SK-N-SH (cell line): ENCODE data around the gene ARHGEF28. TPM values are rescaled to one million over a fixed set of nuclear protein-coding genes. Genes with fewer than 3 reads are reported as not detected.
A peak's percentile ranks its signal among the peaks of the same experiment; 100 is the strongest.

ENCODE experiments used
- CTCF ChIA-PET: fragments of 300-600, 350-600 bp; formaldehyde crosslinking; extraction: SDS; loops from one replicate; lab custom pipeline; 2021; lab: Yijun Ruan, JAX
- POLR2A ChIA-PET: fragments of 350-600 bp; sonication (Branson Sonifier 250); formaldehyde crosslinking; extraction: SDS; loops from one replicate; lab custom pipeline; 2020; ENCODE audit warnings: antibody characterized with exemption, inconsistent platforms; lab: Yijun Ruan, JAX
- DNase-seq: peaks from one replicate; pipeline ENCODE4 v3.0.0; 2012
- H2AFZ ChIP-seq: fragments of 200-600 bp; sonication (generic); 2 replicates; pipeline ENCODE4 v1.8.1; 2016; ENCODE audit warnings: antibody characterized with exemption, mild to moderate bottlenecking, low read depth
- H3F3A ChIP-seq: fragments of 200-600 bp; sonication (generic); replicated peaks from 2 replicates; pipeline ENCODE3; 2016; ENCODE audit warnings: antibody characterized with exemption, mild to moderate bottlenecking; ENCODE audit not compliant: insufficient read depth
- H3K27ac ChIP-seq, 2 experiments: fragments of 200-500 bp in 1 of 2; fragments of 200-600 bp in 1 of 2; sonication (Bioruptor generic) in 1 of 2; sonication (generic), shearing (Covaris generic) in 1 of 2; 2 replicates each; pipeline versions ENCODE4 v1.5.1 to v1.6.1; 2014 to 2016; ENCODE audit warnings: low read depth in 2 of 2, inconsistent platforms in 1 of 2, low read length in 1 of 2, mild to moderate bottlenecking in 1 of 2, mixed read lengths in 1 of 2
- H3K27me3 ChIP-seq: fragments of 200-600 bp; sonication (generic), shearing (Covaris generic); 2 replicates; pipeline ENCODE4 v1.6.1; 2016; ENCODE audit warnings: mixed run types; ENCODE audit not compliant: insufficient read depth
- H3K36me3 ChIP-seq, 2 experiments: fragments of 200-500 bp in 1 of 2; fragments of 200-600 bp in 1 of 2; sonication (Bioruptor generic) in 1 of 2; sonication (generic) in 1 of 2; replicated peaks in 1 of 2; 2 replicates each; pipeline versions ENCODE3 to v1.5.1; 2014 to 2016; ENCODE audit warnings: low read length in 1 of 2, mild to moderate bottlenecking in 1 of 2; ENCODE audit not compliant: insufficient read depth in 2 of 2, control insufficient read depth in 1 of 2
- H3K4me1 ChIP-seq, 2 experiments: fragments of 200-500 bp in 1 of 2; fragments of 200-600 bp in 1 of 2; sonication (Bioruptor generic) in 1 of 2; sonication (generic), shearing (Covaris generic) in 1 of 2; 2 replicates each; pipeline versions ENCODE4 v1.5.1 to v1.6.1; 2014 to 2016; ENCODE audit warnings: low read depth in 1 of 2, low read length in 1 of 2, mixed run types in 1 of 2; ENCODE audit not compliant: insufficient read depth in 2 of 2, control insufficient read depth in 1 of 2
- H3K4me2 ChIP-seq: fragments of 200-600 bp; sonication (generic), shearing (Covaris generic); 2 replicates; pipeline ENCODE4 v1.6.1; 2017; ENCODE audit warnings: mixed run types
- H3K4me3 ChIP-seq, 2 experiments: fragments of 200-500 bp in 1 of 2; fragments of 200-600 bp in 1 of 2; sonication (Bioruptor generic) in 1 of 2; sonication (generic), shearing (Covaris generic) in 1 of 2; 2 replicates each; pipeline versions ENCODE4 v1.5.1 to v1.8.1; 2014 to 2016; ENCODE audit warnings: low read depth in 2 of 2, inconsistent platforms in 1 of 2, low read length in 1 of 2, mild to moderate bottlenecking in 1 of 2, mixed read lengths in 1 of 2, moderate library complexity in 1 of 2
- H3K79me2 ChIP-seq: fragments of 200-600 bp; sonication (generic); 2 replicates; pipeline ENCODE4 v1.8.1; 2017; ENCODE audit warnings: mild to moderate bottlenecking; ENCODE audit not compliant: insufficient read depth
- H3K9ac ChIP-seq: fragments of 200-600 bp; sonication (generic); 2 replicates; pipeline ENCODE4 v1.6.1; 2017; ENCODE audit warnings: mixed run types
- H3K9me2 ChIP-seq: fragments of 200-600 bp; sonication (generic); 2 replicates; pipeline ENCODE4 v1.6.1; 2017; ENCODE audit warnings: mixed run types
- H3K9me3 ChIP-seq: fragments of 200-600 bp; sonication (generic); 2 replicates; pipeline ENCODE4 v1.6.1; 2017; ENCODE audit warnings: mixed run types, mild to moderate bottlenecking, moderate library complexity
- H4K20me1 ChIP-seq: fragments of 200-600 bp; sonication (generic); 2 replicates; pipeline ENCODE4 v1.6.1; 2017; ENCODE audit warnings: mild to moderate bottlenecking, mixed run types; ENCODE audit not compliant: insufficient read depth
- CHD2 ChIP-seq: fragments of 150-350 bp; IDR thresholded peaks from 2 replicates; pipeline ENCODE4 v1.6.1; 2018; ENCODE audit warnings: low read length; ENCODE audit not compliant: partially characterized antibody
- ELF1 ChIP-seq: IDR thresholded peaks from 2 replicates; pipeline ENCODE4 v1.4.0; 2012
- FOXJ3 ChIP-seq: sonication (generic); formaldehyde crosslinking; IDR thresholded peaks from 2 replicates; pipeline ENCODE4 v1.5.1; 2020; ENCODE audit warnings: mild to moderate bottlenecking, missing genetic modification reagents
- FOXM1 ChIP-seq: IDR thresholded peaks from 2 replicates; pipeline ENCODE4 v1.4.0; 2012; ENCODE audit warnings: low read depth, mild to moderate bottlenecking
- MEF2A ChIP-seq: IDR thresholded peaks from 2 replicates; pipeline ENCODE4 v1.4.0; 2012; ENCODE audit warnings: low read depth, borderline replicate concordance
- NFIC ChIP-seq: IDR thresholded peaks from 2 replicates; pipeline ENCODE4 v1.4.0; 2012; ENCODE audit warnings: borderline replicate concordance
- NRF1 ChIP-seq: IDR thresholded peaks from 2 replicates; pipeline ENCODE4 v1.6.1; 2012; ENCODE audit warnings: low read depth, mild to moderate bottlenecking, low read length
- POLR2AphosphoS5 ChIP-seq: IDR thresholded peaks from 2 replicates; pipeline ENCODE4 v1.6.1; 2012; ENCODE audit warnings: low read depth, low read length
- RCOR1 ChIP-seq: fragments of 150-350 bp; IDR thresholded peaks from 2 replicates; pipeline ENCODE4 v1.6.1; 2017; ENCODE audit warnings: antibody characterized with exemption, low read length
- RXRA ChIP-seq: IDR thresholded peaks from 2 replicates; pipeline ENCODE4 v1.4.0; 2012; ENCODE audit warnings: low read depth, mild to moderate bottlenecking, borderline replicate concordance
- SIN3A ChIP-seq: IDR thresholded peaks from 2 replicates; pipeline ENCODE4 v1.6.1; 2012; ENCODE audit warnings: low read depth, mild to moderate bottlenecking, low read length, moderate library complexity, borderline replicate concordance
- SMC3 ChIP-seq: IDR thresholded peaks from 2 replicates; pipeline ENCODE4 v1.6.1; 2012; ENCODE audit warnings: low read depth, low read length, improper control_type of control experiment
- TAF1 ChIP-seq: IDR thresholded peaks from 2 replicates; pipeline ENCODE4 v1.6.1; 2012; ENCODE audit warnings: low read depth, mild to moderate bottlenecking, low read length, moderate library complexity, borderline replicate concordance
- USF2 ChIP-seq: fragments of 150-350 bp; IDR thresholded peaks from 2 replicates; pipeline ENCODE4 v1.6.1; 2017; ENCODE audit warnings: antibody characterized with exemption, low read length, low read depth, borderline replicate concordance
- WGBS: methylation state at CpG from one replicate; pipeline ENCODE4 v1.1.6; 2017; ENCODE audit warnings: low lambda C conversion rate; 5-methylcytosine and 5-hydroxymethylcytosine counted together
- polyA plus RNA-seq, 3 experiments: library from polyadenylated mRNA; depleted of rRNA; stranded (reverse); fragments of >200 nt; gene quantifications; 2 replicates each; pipeline ENCODE4 v1.2.3, GENCODE V29; 2012
- TF ChIP-seq, protein P1 (sequence below): IDR thresholded peaks from 2 replicates; pipeline ENCODE4 v1.4.0; 2012; ENCODE audit warnings: low read depth, borderline replicate concordance
- TF ChIP-seq, protein P2 (sequence below): fragments of 200-600 bp; sonication (generic); IDR thresholded peaks from 2 replicates; pipeline ENCODE4 v1.6.1; 2017; ENCODE audit warnings: antibody characterized with exemption, mild to moderate bottlenecking, moderate library complexity
- TF ChIP-seq, protein P3 (sequence below): IDR thresholded peaks from 2 replicates; pipeline ENCODE4; 2012

ARHGEF28 gene
- polyA plus RNA-seq, 1 of the 3 experiments (the other 2 are of a cell fraction) = 4.2 TPM

GRCh38 chr5:73617510-73618279 lies 8.3 kb upstream of the ARHGEF28 start:
- Histone ChIP-seq H3K9me2 (no peaks in the 10 kb centered on the region), H3K4me2 (no peak overlapping the region), H3K27me3 (no peaks in the 10 kb centered on the region), H3F3A (no peaks in the 10 kb centered on the region), H4K20me1 (no peaks in the 10 kb centered on the region), H3K9me3 (no peaks in the 10 kb centered on the region), H3K27ac (no peak overlapping the region), H3K4me3 (no peak overlapping the region), H3K36me3 (no peaks in the 10 kb centered on the region), H3K79me2 (no peaks in the 10 kb centered on the region), H3K9ac (no peak overlapping the region), H3K4me1 (no peaks in the 10 kb centered on the region), H2AFZ (peak overlapping the region; percentile 67; the same call in 1 of the 2 replicates)
- DNase-seq = no peak
- ChIA-PET CTCF (no interaction called here), POLR2A (no interaction called here)
- 84% methylated on average over 9 of the region's 9 CpGs for WGBS
- no peak for TF ChIP-seq USF2

- Histone ChIP-seq H4K20me1 (no peaks in the 10 kb centered on the region), H3K27ac (no peak overlapping the region), H3K4me3 (no peak overlapping the region), H3K4me2 (no peak overlapping the region), H3F3A (no peaks in the 10 kb centered on the region), H2AFZ (0 out of 2 replicates have a peak overlapping the region, but pooled peaks have one; percentile 0), H3K27me3 (no peaks in the 10 kb centered on the region), H3K9ac (no peak overlapping the region), H3K36me3 (no peaks in the 10 kb centered on the region), H3K9me3 (no peaks in the 10 kb centered on the region), H3K79me2 (no peaks in the 10 kb centered on the region), H3K4me1 (no peaks in the 10 kb centered on the region), H3K9me2 (no peaks in the 10 kb centered on the region)
- CTCF ChIA-PET = interaction anchor here (0.6 to 1.3 kb wide), 3 partner anchors 16 to 164 kb away, joined by 3 to 5 read pairs (median 3); no protein-coding TSS in a partner anchor
- 50% methylated on average over 4 of the region's 4 CpGs for WGBS
- POLR2A ChIA-PET = no interaction called here
- no peak for DNase-seq
- TF ChIP-seq TAF1 = no peak
- TF ChIP-seq POLR2AphosphoS5 = no peak
- no peak for TF ChIP-seq FOXJ3
- TF ChIP-seq, protein P1, sequence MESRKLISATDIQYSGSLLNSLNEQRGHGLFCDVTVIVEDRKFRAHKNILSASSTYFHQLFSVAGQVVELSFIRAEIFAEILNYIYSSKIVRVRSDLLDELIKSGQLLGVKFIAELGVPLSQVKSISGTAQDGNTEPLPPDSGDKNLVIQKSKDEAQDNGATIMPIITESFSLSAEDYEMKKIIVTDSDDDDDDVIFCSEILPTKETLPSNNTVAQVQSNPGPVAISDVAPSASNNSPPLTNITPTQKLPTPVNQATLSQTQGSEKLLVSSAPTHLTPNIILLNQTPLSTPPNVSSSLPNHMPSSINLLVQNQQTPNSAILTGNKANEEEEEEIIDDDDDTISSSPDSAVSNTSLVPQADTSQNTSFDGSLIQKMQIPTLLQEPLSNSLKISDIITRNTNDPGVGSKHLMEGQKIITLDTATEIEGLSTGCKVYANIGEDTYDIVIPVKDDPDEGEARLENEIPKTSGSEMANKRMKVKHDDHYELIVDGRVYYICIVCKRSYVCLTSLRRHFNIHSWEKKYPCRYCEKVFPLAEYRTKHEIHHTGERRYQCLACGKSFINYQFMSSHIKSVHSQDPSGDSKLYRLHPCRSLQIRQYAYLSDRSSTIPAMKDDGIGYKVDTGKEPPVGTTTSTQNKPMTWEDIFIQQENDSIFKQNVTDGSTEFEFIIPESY = no peak
- no peak for TF ChIP-seq SMC3
- TF ChIP-seq, protein P2, sequence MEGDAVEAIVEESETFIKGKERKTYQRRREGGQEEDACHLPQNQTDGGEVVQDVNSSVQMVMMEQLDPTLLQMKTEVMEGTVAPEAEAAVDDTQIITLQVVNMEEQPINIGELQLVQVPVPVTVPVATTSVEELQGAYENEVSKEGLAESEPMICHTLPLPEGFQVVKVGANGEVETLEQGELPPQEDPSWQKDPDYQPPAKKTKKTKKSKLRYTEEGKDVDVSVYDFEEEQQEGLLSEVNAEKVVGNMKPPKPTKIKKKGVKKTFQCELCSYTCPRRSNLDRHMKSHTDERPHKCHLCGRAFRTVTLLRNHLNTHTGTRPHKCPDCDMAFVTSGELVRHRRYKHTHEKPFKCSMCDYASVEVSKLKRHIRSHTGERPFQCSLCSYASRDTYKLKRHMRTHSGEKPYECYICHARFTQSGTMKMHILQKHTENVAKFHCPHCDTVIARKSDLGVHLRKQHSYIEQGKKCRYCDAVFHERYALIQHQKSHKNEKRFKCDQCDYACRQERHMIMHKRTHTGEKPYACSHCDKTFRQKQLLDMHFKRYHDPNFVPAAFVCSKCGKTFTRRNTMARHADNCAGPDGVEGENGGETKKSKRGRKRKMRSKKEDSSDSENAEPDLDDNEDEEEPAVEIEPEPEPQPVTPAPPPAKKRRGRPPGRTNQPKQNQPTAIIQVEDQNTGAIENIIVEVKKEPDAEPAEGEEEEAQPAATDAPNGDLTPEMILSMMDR = no peak
- no peak for TF ChIP-seq ELF1
- TF ChIP-seq, protein P3, sequence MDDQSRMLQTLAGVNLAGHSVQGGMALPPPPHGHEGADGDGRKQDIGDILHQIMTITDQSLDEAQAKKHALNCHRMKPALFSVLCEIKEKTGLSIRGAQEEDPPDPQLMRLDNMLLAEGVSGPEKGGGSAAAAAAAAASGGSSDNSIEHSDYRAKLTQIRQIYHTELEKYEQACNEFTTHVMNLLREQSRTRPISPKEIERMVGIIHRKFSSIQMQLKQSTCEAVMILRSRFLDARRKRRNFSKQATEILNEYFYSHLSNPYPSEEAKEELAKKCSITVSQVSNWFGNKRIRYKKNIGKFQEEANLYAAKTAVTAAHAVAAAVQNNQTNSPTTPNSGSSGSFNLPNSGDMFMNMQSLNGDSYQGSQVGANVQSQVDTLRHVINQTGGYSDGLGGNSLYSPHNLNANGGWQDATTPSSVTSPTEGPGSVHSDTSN = no peak
- no peak for TF ChIP-seq SIN3A
- TF ChIP-seq RCOR1 = no peak
- TF ChIP-seq NFIC = no peak
- TF ChIP-seq RXRA = no peak
- TF ChIP-seq FOXM1 = no peak
- TF ChIP-seq MEF2A = no peak
- TF ChIP-seq NRF1 = no peak
- TF ChIP-seq CHD2 = no peak
Measured at GRCh38 chr5:73619606-73620333, 6.2 kb upstream of the ARHGEF28 start.
